DOHH2 (cell line): ENCODE data around the gene MAN2B2.
"Not testable (repeated sequence)": the region's sequence is repeated elsewhere in the genome, so short reads cannot be mapped to it uniquely, and the experiment has no call there.

Source experiments
- H3F3A ChIP-seq: fragments of 200-600 bp; sonication (generic), shearing (Covaris generic); 2 replicates; pipeline ENCODE4 v1.6.0; 2016; ENCODE audit warnings: antibody characterized with exemption, mild to moderate bottlenecking; ENCODE audit not compliant: control insufficient read depth, insufficient read depth
- H3K27ac ChIP-seq: fragments of 200-600 bp; sonication (generic); 2 replicates; pipeline ENCODE4 v1.5.1; 2014; ENCODE audit warnings: low read depth, mild to moderate bottlenecking, low read length, moderate library complexity
- H3K27me3 ChIP-seq: fragments of 200-600 bp; sonication (generic); 2 replicates; pipeline ENCODE4 v1.6.1; 2014; ENCODE audit warnings: mild to moderate bottlenecking, low read length, mixed read lengths; ENCODE audit not compliant: control insufficient read depth
- H3K36me3 ChIP-seq: fragments of 200-600 bp; sonication (generic); 2 replicates; pipeline ENCODE4 v1.6.1; 2014; ENCODE audit warnings: mild to moderate bottlenecking, low read length, moderate library complexity, mixed read lengths; ENCODE audit not compliant: control insufficient read depth
- H3K4me1 ChIP-seq: fragments of 200-600 bp; sonication (generic); 2 replicates; pipeline ENCODE4 v1.6.1; 2014; ENCODE audit warnings: mild to moderate bottlenecking, low read length, mixed read lengths; ENCODE audit not compliant: control insufficient read depth
- H3K4me2 ChIP-seq: fragments of 200-600 bp; sonication (generic); 2 replicates; pipeline ENCODE4 v1.6.0; 2014; ENCODE audit warnings: mild to moderate bottlenecking, low read length, moderate library complexity
- H3K4me3 ChIP-seq: fragments of 200-600 bp; sonication (generic); 2 replicates; pipeline ENCODE4 v1.5.1; 2014; ENCODE audit warnings: mild to moderate bottlenecking, low read length, mixed read lengths
- H3K79me2 ChIP-seq: fragments of 200-600 bp; sonication (generic); 2 replicates; pipeline ENCODE4 v1.6.1; 2014; ENCODE audit warnings: mild to moderate bottlenecking, low read length, mixed read lengths; ENCODE audit not compliant: control insufficient read depth
- H3K9me2 ChIP-seq: fragments of 200-600 bp; sonication (generic); replicated peaks from 2 replicates; pipeline ENCODE4 v1.6.1; 2014; ENCODE audit warnings: mild to moderate bottlenecking, low read length, mixed read lengths; ENCODE audit not compliant: control insufficient read depth
- H3K9me3 ChIP-seq: fragments of 200-600 bp; sonication (generic); 2 replicates; pipeline ENCODE4 v1.6.1; 2014; ENCODE audit warnings: antibody characterized with exemption, low read length, mixed read lengths; ENCODE audit not compliant: control insufficient read depth, insufficient read depth
- H4K20me1 ChIP-seq: fragments of 200-600 bp; sonication (generic); 2 replicates; pipeline ENCODE4 v1.6.0; 2014; ENCODE audit warnings: low read depth, mild to moderate bottlenecking, antibody characterized with exemption, low read length, moderate library complexity; ENCODE audit not compliant: control insufficient read depth, insufficient read depth
- CTCF ChIP-seq: fragments of 200-600 bp; sonication (generic); IDR thresholded peaks from one replicate; pipeline ENCODE4 v1.5.1; 2014; ENCODE audit warnings: antibody characterized with exemption, mild to moderate bottlenecking, low read depth, low read length; ENCODE audit not compliant: poor library complexity, severe bottlenecking
- EZH2phosphoT487 ChIP-seq: fragments of 200-600 bp; sonication (generic); IDR thresholded peaks from 2 replicates; pipeline ENCODE4 v1.6.1; 2017; ENCODE audit warnings: borderline replicate concordance, mild to moderate bottlenecking, antibody characterized with exemption, low read length, moderate library complexity, mixed read lengths

The MAN2B2 gene

DNA sequence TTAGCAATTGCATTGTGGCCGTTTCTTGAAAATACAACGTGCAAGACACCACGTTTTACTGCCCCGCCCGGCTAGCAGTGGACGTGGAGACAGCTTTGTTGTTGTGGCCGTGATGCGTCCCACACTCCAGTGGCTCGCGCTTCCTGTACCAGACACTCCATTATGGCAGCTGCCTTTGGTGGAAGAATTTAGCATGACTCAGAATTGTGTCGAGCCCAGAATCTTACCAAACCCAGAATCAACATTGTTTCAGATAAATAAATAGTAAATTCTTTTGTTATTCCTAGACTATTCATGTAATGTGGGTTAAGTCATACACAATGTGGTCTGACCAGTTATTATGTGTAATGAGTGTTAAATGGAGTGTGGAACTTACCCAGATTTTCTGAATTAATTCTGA, 93.4 kb downstream of the MAN2B2 start:
- H3K4me2 ChIP-seq, result no peak overlapping the region
- TF ChIP-seq EZH2phosphoT487 (no peak), CTCF (no peak)
- no peak overlapping the region for H3K4me3 ChIP-seq
- no peaks in the 10 kb centered on the region for H3K9me3 ChIP-seq
- H3K27me3 ChIP-seq, result peaks cover under 1% of the 10 kb centered on the region; the same call in 1 of the 2 replicates
- H3F3A ChIP-seq, result no peaks in the 10 kb centered on the region
- no peak overlapping the region for H3K27ac ChIP-seq
- H3K4me1 ChIP-seq, result peaks cover 3% of the 10 kb centered on the region
- no peaks in the 10 kb centered on the region for H3K9me2 ChIP-seq
- H3K79me2 ChIP-seq, result no peaks in the 10 kb centered on the region
- no peaks in the 10 kb centered on the region for H3K36me3 ChIP-seq
- H4K20me1 ChIP-seq, result no peaks in the 10 kb centered on the region

DNA sequence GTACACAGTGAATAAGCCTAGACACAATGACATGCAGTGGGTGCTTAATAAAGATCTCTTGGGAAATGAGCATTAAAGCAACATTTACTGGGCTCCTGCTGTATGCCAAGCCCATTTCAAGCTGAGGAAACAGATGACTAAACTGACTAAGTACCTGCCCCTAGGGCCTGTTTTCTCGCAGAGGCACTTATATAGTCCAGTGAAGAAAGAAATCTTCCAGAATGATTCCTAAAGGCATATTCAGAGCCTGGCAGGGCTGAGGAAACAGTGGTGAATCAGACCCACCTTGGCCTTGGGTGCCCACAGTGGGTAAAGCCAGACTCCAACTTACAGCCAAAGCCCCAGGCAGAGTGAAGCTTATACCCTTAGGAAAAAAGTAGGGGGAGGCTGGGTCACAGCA, 96.7 kb downstream of the MAN2B2 start:
- H3F3A ChIP-seq, result no peaks in the 10 kb centered on the region
- no peak overlapping the region for H3K4me3 ChIP-seq
- peaks cover 19% of the 10 kb centered on the region for H3K36me3 ChIP-seq
- peaks cover 28% of the 10 kb centered on the region for H3K79me2 ChIP-seq
- TF ChIP-seq CTCF (no peak), EZH2phosphoT487 (no peak)
- H3K4me2 ChIP-seq, result no peak overlapping the region
- peaks cover 33% of the 10 kb centered on the region for H3K4me1 ChIP-seq
- H3K27me3 ChIP-seq, result no peaks in the 10 kb centered on the region
- no peaks in the 10 kb centered on the region for H3K9me3 ChIP-seq
- H3K9me2 ChIP-seq, result no peaks in the 10 kb centered on the region
- peaks cover 14% of the 10 kb centered on the region; the same call in 1 of the 2 replicates for H4K20me1 ChIP-seq
- no peak overlapping the region for H3K27ac ChIP-seq

- peaks cover 23% of the 10 kb centered on the region for H3K36me3 ChIP-seq
- no peak overlapping the region for H3K27ac ChIP-seq
- TF ChIP-seq EZH2phosphoT487 (no peak), CTCF (no peak)
These were observed 97.1 kb downstream of the MAN2B2 start for GRCh38 chr4:6672131-6672530.

DNA sequence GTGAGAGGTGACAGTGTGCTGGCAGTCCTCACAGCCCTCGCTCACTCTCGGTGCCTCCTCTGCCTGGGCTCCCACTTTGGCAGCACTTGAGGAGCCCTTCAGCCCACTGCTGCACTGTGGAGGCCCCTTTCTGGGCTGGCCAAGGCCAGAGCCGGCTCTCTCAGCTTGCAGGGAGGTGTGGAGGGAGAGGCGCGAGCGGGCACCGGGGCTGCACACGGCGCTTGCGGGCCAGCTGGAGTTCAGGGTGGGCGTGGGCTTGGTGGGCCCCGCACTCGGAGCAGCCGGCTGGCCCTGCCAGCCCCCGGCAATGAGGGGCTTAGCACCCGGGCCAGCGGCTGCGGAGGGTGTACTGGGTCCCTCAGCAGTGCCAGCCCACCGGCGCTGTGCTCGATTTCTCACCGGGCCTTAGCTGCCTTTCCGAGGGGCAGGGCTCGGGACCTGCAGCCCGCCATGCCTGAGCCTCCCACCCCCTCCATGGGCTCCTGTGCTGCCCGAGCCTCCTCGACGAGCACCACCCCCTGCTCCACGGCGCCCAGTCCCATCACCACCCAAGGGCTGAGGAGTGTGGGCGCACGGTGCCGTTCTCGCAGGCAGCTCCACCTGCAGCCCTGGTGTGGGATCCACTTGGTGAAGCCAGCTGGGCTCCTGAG, 97.7 kb downstream of the MAN2B2 start:
- peak overlapping the region; percentile 78; the same call in 1 of the 2 replicates for H3K27ac ChIP-seq
- H3K9me2 ChIP-seq, H3K4me2 ChIP-seq, H3K4me3 ChIP-seq, H3F3A ChIP-seq, H3K9me3 ChIP-seq, H3K27me3 ChIP-seq: not testable (repeated sequence)
- H3K4me1 ChIP-seq, result peaks cover 36% of the 10 kb centered on the region
- H3K36me3 ChIP-seq, result peaks cover 29% of the 10 kb centered on the region
- peaks cover 38% of the 10 kb centered on the region for H3K79me2 ChIP-seq
- H4K20me1 ChIP-seq, result peaks cover 14% of the 10 kb centered on the region; the same call in 1 of the 2 replicates

More at GRCh38 chr4:6672131-6672530, 97.1 kb downstream of the MAN2B2 start:
- H3F3A ChIP-seq, result no peaks in the 10 kb centered on the region
- H3K79me2 ChIP-seq, result peaks cover 32% of the 10 kb centered on the region
- peaks cover 36% of the 10 kb centered on the region for H3K4me1 ChIP-seq
- H4K20me1 ChIP-seq, result peaks cover 14% of the 10 kb centered on the region; the same call in 1 of the 2 replicates
- no peaks in the 10 kb centered on the region for H3K9me2 ChIP-seq
- no peaks in the 10 kb centered on the region for H3K27me3 ChIP-seq
- H3K4me2 ChIP-seq, result no peak overlapping the region
- no peaks in the 10 kb centered on the region for H3K9me3 ChIP-seq
- H3K4me3 ChIP-seq, result no peak overlapping the region
